Measurements from ENCODE around the gene AMOTL1.
"Not testable (repeated sequence)": the region's sequence is repeated elsewhere in the genome, so short reads cannot be mapped to it uniquely, and the experiment has no call there.

Gene AMOTL1

DNA sequence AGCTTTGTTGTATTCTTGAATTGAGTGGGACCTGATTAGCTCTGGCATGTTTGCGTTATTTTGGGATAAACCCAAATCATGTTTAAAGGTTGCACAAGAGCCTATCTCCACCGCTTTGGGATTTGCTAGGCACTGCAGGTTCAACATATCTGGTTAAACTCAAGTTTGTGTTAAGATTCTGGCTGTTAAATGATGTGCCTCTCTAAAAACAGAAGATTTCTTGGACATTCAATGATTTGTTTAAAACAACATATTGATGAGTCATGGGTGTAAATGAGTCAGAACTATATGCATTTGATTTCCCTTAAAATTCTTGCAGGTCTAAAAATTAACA is 67.4 kb downstream of the AMOTL1 start:
- peak; percentile 12 for DNase-seq (ENCODE audit: low read depth)
- no peak overlapping the region for H3K4me3 ChIP-seq (ENCODE audit: low read depth, low read length)

GRCh38 chr11:94837317-94837716 is 69.2 kb downstream of the AMOTL1 start:
- H3K4me3 ChIP-seq (ENCODE audit: low read depth, low read length), result no peak overlapping the region
- DNase-seq (ENCODE audit: low read depth), result no peak

DNA sequence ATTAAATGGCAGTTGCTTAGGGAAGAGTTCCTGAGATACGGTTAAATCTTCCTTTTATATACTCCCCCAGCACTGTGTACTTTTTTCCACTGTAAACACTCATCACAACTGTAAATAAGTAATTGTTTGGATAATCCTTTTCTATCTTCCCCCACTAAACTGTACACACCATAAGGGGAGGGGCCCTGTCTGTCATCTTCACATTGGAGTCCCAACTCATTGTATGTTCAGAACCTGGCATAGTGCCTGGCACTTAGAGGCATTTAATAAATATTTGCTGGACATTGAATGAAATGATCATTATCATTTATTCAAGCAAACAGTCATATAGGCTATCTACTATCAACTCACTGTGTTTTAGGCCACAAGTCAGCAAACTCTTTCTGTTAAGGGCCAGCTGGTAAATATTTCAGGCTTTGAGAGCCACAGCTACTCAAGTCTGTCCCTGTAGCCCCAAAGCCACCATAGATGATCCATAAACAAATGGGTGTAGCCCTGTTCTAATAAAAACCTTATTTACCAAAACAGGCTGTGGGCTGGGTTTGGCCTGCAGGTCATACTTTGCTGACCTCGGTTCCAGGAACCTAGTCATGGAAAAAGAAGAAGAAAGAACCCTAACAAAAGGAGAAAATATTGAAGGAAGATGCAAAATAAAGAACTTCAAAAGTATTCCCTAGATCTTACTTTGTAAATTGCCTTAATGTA is 70.0 kb downstream of the AMOTL1 start:
- no peak for DNase-seq (ENCODE audit: low read depth)
- no peak overlapping the region for H3K4me3 ChIP-seq (ENCODE audit: low read depth, low read length)

DNA sequence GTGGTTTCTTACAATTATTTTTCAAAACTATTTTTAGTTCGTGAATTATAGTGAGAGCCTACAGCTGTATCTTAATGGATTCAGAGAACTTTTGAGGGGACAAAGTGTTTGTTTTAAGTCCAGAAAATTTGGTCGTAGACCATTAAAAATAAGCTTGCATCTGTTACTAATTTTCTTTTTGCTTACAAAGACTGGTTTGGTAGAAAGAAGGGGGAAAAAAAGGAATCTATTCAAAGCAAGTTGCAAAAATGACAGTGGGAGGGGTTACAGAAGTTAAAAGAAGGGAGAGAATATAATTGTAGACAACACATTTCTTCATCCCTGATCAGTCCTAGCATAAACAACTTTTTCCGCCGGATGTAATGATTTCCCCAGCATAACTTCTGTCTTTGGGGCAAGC is 72.1 kb downstream of the AMOTL1 start:
- no peak for DNase-seq (ENCODE audit: low read depth)
- H3K4me3 ChIP-seq (ENCODE audit: low read depth, low read length), result no peak overlapping the region

DNA sequence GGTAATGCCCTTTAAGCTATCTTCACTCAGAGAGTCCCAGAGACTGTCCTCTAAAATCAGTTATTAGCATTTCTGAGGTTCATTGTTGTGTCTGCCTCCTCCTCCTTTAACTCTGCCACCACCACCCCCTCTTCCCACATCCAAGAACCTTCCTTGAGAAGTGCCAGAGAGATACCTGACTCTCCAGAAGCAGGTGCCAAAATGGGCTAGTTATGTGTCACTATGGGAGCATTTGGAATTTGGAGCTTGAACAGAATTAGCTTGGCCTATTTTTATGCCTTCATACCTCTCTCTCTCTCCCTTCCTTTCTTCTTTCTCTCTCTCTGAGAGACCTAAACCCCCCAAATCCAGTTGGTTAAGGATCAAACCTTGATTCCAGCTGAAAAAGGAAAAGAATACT is 75.9 kb downstream of the AMOTL1 start:
- H3K4me3 ChIP-seq (ENCODE audit: low read depth, low read length), result no peak overlapping the region
- DNase-seq (ENCODE audit: low read depth), result no peak

GRCh38 chr11:94845622-94846021 is 77.5 kb downstream of the AMOTL1 start:
- peak; percentile 39 for DNase-seq (ENCODE audit: low read depth)
- H3K4me3 ChIP-seq (ENCODE audit: low read depth, low read length), result no peak overlapping the region

GRCh38 chr11:94849839-94850238 is 81.7 kb downstream of the AMOTL1 start:
- DNase-seq (ENCODE audit: low read depth), result no peak
- H3K4me3 ChIP-seq (ENCODE audit: low read depth, low read length), result no peak overlapping the region

DNA sequence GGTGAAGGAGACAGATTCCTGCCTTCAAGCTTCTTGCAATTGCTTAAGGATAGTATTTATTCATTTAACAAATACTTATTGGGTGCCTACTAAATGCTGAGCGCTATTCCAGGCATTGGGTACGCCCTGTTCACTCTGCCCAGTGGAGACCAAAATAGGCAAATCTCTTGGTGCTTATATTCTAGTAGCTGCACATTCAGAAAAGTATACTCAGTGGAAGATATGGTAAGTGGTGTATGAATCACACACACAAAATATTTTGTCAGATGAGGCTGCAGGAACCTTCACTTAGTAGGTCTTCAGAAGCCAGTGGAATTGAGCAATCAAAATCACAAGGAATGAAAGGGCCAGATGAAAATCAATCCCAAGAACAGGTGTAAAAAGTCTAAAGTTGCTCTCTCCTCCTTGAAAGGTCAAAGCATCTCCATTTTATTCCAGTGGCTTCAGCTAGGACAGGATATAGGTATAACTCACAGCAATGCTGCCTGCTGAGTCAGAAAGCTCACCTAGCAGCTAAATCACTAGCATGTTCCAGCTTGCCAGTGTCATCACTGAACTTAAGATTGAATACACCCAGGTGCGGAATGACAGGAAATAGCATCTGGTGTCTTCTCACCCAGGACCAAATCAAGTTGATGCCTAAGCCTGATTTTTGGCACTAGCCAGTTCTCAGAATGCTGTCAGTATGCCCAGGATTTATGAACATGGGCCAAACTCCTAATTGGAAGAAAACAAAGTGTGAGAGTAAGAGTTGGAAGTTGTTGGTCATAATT is 83.9 kb downstream of the AMOTL1 start:
- H3K4me3 ChIP-seq (ENCODE audit: low read depth, low read length), result no peak overlapping the region
- DNase-seq (ENCODE audit: low read depth), result no peak

GRCh38 chr11:94853288-94853687 is 85.1 kb downstream of the AMOTL1 start:
- not testable (repeated sequence) for DNase-seq (ENCODE audit: low read depth); H3K4me3 ChIP-seq (ENCODE audit: low read depth, low read length)

DNA sequence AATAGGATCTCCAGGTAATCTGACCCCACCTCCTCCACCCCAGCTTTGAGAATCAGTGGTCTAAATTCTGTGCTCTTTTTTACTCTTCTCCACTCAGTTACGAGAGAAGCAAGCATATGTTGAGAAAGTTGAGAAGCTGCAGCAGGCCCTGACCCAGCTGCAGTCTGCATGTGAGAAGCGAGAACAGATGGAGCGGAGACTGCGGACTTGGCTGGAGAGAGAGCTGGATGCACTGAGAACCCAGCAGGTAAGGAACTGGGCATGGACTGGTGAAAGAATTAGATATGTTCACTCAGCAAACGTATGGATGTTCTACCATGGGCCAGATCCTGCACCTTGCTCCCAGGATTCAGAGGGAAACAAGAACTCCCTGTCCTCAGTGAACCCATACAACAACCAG is 85.7 kb downstream of the AMOTL1 start:
- no peak overlapping the region for H3K4me3 ChIP-seq (ENCODE audit: low read depth, low read length)
- no peak for DNase-seq (ENCODE audit: low read depth)

DNA sequence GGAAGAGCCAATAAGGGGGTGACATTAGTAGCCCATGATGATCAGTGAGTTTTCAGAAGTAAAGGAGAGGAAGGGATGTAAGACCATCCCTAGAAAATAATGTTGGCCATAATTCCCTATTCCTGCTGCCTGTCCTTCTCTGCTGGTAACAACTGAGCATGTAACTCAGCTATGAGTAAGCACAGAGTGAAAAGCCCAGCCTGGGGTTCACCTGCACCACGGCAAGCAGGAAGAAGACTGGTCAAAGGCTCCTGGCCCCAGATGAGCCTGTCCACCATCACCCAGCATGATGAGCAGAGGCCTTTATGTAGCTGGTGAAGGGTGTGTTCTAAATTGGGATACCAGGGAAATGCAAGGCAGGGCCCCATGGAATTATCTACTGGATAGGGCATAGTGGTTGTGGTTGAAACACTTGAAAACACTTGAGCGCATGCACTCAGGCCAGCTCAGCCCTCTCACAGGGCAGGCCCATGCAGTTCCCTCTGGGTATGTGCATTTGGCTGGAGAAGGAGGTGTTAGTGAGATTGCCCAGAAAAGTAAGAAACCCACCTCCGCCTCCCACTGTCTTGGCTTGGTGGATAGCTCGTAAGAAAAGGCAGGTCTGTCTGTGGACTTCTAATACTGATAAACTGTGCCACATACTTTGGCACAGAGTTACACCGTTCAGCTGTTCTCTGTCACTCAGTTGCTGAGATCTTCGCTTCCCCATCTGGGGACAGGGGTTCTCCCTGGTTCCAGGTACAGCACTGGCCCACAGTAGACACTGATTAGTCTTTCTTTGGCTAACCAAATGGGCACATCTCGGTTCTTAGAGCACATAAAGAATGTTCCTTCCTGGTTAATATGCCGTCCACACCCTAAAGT is 86.8 kb downstream of the AMOTL1 start:
- DNase-seq (ENCODE audit: low read depth), result no peak

GRCh38 chr11:94855666-94856065 is 87.5 kb downstream of the AMOTL1 start:
- DNase-seq (ENCODE audit: low read depth), result no peak
- H3K4me3 ChIP-seq (ENCODE audit: low read depth, low read length), result no peak overlapping the region

More for the DNA sequence above, 86.8 kb downstream of the AMOTL1 start:
- no peak overlapping the region for H3K4me3 ChIP-seq (ENCODE audit: low read depth, low read length)

DNA sequence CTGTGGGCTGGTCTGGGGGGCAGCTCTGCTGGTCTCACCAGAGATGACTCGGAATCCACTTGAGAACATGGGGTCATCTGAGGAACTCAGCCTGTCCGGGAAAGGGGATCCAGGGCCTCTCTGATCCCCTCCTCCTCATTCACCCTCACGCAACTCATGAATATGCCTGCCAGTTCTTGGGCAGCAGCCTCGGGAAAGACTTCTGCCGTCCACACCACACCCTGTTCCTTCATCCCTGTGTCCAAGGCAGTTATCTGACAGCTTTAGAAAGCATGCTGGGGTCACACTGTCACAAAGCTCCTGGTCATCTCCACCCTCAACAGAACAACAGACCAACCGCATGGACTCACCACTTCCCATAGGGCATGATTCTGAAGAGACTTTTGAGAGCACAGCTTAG is 88.3 kb downstream of the AMOTL1 start:
- no peak overlapping the region for H3K4me3 ChIP-seq (ENCODE audit: low read depth, low read length)
- DNase-seq (ENCODE audit: low read depth), result no peak

DNA sequence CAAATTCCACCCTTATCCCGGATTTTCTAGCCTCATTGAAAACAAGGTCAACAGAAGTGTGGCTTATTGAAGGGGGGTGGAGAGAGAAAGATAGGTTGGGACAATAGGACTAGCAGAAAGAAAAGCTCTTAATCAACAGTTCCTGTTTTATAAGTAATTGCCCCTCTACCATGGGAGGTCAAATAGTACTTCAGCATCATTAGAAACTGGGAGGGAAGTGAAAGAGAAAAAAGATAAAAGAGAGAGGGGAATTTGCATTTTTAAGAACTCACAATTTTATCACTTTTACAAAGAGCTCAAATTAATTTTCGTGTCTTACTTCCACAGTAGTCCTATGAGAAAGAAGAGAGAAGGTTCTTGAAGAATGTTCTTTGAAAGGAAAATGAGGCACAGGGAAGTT is 89.2 kb downstream of the AMOTL1 start:
- H3K4me3 ChIP-seq (ENCODE audit: low read depth, low read length), result no peak overlapping the region
- DNase-seq (ENCODE audit: low read depth), result no peak

DNA sequence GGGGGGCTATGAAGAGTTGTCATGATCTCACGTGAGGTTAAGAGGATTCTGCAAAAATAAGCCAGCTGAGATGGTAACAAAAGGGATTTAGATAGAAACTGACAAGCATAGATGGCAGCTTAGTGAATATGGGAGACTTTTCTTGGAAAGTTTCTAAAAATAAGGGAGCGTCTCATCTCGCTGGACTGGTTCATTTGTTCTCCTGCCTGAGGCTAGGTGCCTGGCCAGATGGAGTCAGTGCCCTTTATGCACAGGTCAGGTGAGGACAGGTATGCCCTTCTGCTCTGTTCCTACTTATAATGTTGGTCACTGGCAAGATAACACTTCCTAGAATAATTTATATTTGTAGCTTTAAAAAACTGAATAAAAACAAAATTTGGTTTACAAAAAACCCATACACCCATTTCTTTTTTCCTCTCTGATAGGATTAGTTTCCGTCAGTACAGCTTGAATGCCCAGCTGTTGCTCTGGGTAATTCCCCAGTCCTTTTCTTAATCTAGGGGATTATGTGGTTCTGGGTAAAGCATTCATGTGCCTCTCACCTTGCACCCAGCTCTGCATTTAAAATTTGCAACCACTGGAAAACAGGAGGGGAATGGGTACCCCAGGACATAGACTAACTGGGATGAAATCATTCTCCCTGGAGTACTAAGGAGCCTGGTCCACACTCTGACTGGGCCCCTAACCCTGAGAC is 90.0 kb downstream of the AMOTL1 start:
- DNase-seq (ENCODE audit: low read depth), result no peak
- H3K4me3 ChIP-seq (ENCODE audit: low read depth, low read length), result no peak overlapping the region

DNA sequence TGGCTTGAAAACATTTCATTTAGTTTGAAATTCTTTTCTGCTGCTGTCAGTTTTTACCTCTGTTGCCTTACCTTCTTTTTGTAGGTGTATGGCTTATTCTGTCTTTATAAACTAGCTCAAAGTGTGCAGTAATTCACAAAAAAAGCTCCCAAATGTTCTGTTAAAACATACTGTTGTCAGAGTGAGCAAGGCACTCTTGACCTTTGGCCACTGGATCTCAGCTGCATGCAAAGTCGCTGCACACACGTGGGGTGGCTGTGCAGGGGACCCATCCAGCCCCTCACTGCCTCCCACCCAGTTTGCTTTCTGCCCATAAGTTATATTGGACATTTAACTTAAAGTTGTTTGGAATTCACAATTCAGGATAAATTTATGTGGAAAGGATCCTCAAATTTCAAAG is 92.2 kb downstream of the AMOTL1 start:
- no peak overlapping the region for H3K4me3 ChIP-seq (ENCODE audit: low read depth, low read length)
- DNase-seq (ENCODE audit: low read depth), result no peak

- DNase-seq (ENCODE audit: low read depth), result no peak
Observed at GRCh38 chr11:94861306-94861845, 93.2 kb downstream of the AMOTL1 start.

DNA sequence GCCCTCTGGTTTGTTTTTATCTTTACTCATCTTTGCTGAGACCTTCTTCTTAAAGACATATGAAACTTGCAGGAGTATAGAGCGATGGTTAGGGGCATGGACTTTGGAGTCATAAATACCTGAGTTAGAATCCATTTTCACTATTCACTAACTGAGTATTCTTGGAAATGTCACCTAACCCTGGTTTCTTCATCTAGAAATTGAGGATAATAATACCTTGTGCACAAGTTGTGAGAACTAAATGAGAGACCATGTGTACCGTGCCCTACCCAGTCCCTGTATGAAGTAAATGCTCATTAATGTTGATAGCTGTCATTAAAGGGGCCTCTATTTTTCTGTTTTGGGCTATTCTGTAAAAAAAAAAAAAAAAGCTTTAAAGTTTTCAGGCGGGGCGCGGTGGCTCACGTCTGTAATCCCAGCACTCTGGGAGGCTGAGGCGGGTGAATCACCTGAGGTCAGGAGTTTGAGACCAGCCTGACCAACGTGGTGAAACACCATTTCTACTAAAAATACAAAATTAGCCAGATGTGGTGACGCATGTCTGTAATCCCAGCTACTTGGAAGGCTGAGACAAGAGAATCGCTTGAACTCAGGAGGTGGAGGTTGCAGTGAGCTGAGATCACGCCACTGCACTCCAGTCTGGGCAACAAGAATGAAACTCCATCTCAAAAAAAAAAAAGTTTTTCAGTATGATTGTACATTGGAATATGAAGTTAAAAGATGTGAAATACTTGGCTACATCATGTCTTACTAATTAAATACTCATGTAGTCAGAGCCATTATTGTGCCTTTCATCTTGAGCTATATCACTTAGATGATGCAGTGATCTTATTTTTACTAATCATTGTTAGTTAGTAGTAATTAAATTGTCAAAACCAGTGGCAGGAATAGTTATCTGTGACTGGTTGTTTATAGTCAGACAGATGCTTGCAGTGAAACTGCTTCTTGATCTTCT is 95.0 kb downstream of the AMOTL1 start:
- DNase-seq (ENCODE audit: low read depth), result no peak
- no peak overlapping the region for H3K4me3 ChIP-seq (ENCODE audit: low read depth, low read length)

More at GRCh38 chr11:94861306-94861845, 93.2 kb downstream of the AMOTL1 start:
- no peak overlapping the region for H3K4me3 ChIP-seq (ENCODE audit: low read depth, low read length)

Measured in skeletal muscle cell (primary cell).